Tibial artery (tissue), 4 donors: Measurements from ENCODE around the gene SLAMF8.

Experiments
- DNase-seq, 2 donors: peaks; one replicate each; pipeline ENCODE4 v3.0.0-alpha.2; 2019
- H3K27ac ChIP-seq, 2 donors: fragments of 200-600 bp; sonication (generic) in 1 of 2; 1 replicate in 1 of 2; 2 replicates in 1 of 2; pipeline ENCODE4 v1.5.1; 2018 to 2019; ENCODE audit warnings: mild to moderate bottlenecking in 1 of 2
- H3K27me3 ChIP-seq, 2 donors: fragments of 200-600 bp; sonication (generic) in 1 of 2; one replicate each; pipeline versions ENCODE4 v1.5.1 to v1.6.0; 2016 to 2019
- H3K36me3 ChIP-seq, 3 donors: fragments of 200-600 bp; sonication (generic) in 2 of 3; one replicate each; pipeline ENCODE4 v1.5.1; 2016 to 2019; ENCODE audit warnings: mild to moderate bottlenecking in 2 of 3
- H3K4me1 ChIP-seq, 4 donors: fragments of 200-600 bp; sonication (generic) in 2 of 4; 1 replicate in 3 of 4; 2 replicates in 1 of 4; pipeline ENCODE4 v1.5.1; 2016 to 2019
- H3K4me3 ChIP-seq, 2 donors: fragments of 200-600 bp; sonication (generic) in 1 of 2; 1 replicate in 1 of 2; 2 replicates in 1 of 2; pipeline ENCODE4 v1.5.1; 2018 to 2019; ENCODE audit warnings: mild to moderate bottlenecking in 2 of 2
- H3K9me3 ChIP-seq, 3 donors: fragments of 200-600 bp; sonication (generic) in 1 of 3; one replicate each; pipeline ENCODE4 v1.5.1; 2016 to 2019
- intact Hi-C: fragments of 100-400 bp; cut with DNase I; formaldehyde crosslinking; loops from one replicate; pipeline ENCODE4 v1.15.0; 2023; ENCODE audit warnings: low total_unique reads
- TF ChIP-seq, protein P1 (sequence below), 2 experiments: fragments of 200-600 bp in 1 of 2; fragments of 450-650 bp in 1 of 2; IDR thresholded peaks; one replicate each; pipeline ENCODE4 v1.5.1; 2017 to 2019; ENCODE audit warnings: antibody characterized with exemption in 2 of 2, mild to moderate bottlenecking in 1 of 2, moderate library complexity in 1 of 2

The SLAMF8 gene

DNA sequence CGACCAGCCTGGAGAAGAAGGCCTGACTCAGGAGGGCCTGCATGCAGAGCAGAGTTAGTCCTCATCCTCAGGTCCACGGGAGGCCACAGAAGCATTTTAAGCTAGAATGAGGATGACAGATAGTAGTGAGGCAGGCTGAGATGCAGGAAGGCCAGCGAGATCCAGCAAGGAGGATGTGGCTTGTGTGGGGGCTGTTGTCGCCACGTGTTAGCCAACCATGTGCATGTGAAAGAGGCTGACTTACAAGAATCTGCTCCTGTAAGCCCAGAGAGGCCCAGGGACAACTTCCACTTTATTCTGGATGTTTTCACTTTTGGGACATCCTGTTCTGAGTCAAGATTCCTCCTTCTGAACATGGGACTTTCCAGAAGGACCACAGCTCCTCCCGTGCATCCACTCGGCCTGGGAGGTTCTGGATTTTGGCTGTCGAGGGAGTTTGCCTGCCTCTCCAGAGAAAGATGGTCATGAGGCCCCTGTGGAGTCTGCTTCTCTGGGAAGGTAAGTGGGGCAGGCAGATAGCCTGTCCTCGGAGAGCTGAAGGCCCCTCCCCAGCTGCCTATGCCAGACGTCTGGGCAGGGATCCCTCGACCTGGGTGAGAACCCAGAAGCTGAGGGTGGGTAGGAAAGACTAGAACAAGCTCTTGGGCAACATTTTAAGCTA, at the start of gene SLAMF8:
Gene SLAMF8 (plus strand): TSS at position 433 of the 661 bp plus-strand sequence. CDS start 26 bp downstream, at position 459.
- no peak within 1 kb of the TSS for H3K27ac ChIP-seq
- intact Hi-C loops = no loop called here
- no peak within 1 kb of the TSS for H3K4me3 ChIP-seq
- H3K9me3 ChIP-seq = no peaks in the 10 kb centered on the region
- no peaks in the 10 kb centered on the region for H3K36me3 ChIP-seq
- TF ChIP-seq, protein P1, sequence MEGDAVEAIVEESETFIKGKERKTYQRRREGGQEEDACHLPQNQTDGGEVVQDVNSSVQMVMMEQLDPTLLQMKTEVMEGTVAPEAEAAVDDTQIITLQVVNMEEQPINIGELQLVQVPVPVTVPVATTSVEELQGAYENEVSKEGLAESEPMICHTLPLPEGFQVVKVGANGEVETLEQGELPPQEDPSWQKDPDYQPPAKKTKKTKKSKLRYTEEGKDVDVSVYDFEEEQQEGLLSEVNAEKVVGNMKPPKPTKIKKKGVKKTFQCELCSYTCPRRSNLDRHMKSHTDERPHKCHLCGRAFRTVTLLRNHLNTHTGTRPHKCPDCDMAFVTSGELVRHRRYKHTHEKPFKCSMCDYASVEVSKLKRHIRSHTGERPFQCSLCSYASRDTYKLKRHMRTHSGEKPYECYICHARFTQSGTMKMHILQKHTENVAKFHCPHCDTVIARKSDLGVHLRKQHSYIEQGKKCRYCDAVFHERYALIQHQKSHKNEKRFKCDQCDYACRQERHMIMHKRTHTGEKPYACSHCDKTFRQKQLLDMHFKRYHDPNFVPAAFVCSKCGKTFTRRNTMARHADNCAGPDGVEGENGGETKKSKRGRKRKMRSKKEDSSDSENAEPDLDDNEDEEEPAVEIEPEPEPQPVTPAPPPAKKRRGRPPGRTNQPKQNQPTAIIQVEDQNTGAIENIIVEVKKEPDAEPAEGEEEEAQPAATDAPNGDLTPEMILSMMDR (IDR thresholded peaks at IDR 0.05) = no peak
- DNase-seq = peak; percentile 61 to 73
- peaks cover 0 to 11% of the 10 kb centered on the region in 2 donors for H3K27me3 ChIP-seq
- no peaks in the 10 kb centered on the region for H3K4me1 ChIP-seq

DNA sequence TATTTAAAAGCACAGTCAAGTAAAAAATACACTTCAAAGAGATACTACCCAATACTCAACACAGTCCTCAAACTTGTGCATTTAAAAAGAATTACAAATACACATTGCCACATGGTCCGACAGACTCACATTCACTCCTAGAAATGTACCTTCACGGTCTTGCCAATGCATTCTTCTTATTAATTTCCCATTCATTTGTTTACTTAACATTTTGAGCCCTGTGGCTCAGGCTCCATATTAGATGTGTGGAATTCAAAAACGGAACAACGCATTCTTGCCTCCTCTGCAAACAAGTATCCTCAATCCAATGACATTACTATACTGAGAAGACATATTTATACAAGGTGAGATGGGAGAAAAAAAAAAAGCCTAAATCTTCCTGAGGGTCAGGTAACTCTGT, 48.4 kb upstream of the SLAMF8 start:
- no peaks in the 10 kb centered on the region for H3K36me3 ChIP-seq
- H3K27ac ChIP-seq = no peak overlapping the region
- no peaks in the 10 kb centered on the region for H3K9me3 ChIP-seq
- H3K4me1 ChIP-seq = peaks cover 0 to 15% (median 10%) of the 10 kb centered on the region in 4 donors
- TF ChIP-seq, protein P1 (IDR thresholded peaks at IDR 0.05) = no peak
- no peak overlapping the region for H3K4me3 ChIP-seq
- intact Hi-C loops = no loop called here
- peaks cover 0 to 1% of the 10 kb centered on the region in 2 donors for H3K27me3 ChIP-seq
- DNase-seq = no peak

DNA sequence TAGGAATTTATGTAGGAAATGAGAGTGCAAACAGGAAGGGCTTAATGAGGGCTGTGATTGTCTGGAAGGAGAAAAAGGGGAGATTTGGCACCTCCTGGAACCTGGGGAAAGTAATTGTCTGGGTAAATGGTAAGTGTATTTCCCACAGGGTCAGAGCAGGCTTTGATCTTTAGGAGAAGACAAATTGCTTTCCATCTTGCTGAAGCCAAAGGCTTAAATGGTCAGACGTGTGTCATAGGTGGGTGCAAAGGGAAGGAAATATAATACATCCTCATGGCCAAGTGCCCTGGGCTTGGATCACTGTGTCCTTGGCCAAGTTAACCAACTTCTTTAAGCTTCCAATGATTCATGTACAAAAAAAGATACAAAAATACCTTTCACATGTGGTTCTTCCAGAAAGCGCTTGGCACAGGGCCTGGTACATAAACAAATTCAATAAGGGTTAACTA, 47.2 kb upstream of the SLAMF8 start:
- H3K27ac ChIP-seq = peak overlapping the region in 1 of 2 donors; percentile 81
- no peak overlapping the region for H3K4me3 ChIP-seq
- TF ChIP-seq, protein P1 (IDR thresholded peaks at IDR 0.05) = no peak
- H3K4me1 ChIP-seq = peaks cover 0 to 15% (median 10%) of the 10 kb centered on the region in 4 donors
- DNase-seq = peak in 1 of 2 donors; percentile 31
- H3K9me3 ChIP-seq = no peaks in the 10 kb centered on the region
- no peaks in the 10 kb centered on the region for H3K36me3 ChIP-seq
- intact Hi-C loops = no loop called here
- no peaks in the 10 kb centered on the region for H3K27me3 ChIP-seq

DNA sequence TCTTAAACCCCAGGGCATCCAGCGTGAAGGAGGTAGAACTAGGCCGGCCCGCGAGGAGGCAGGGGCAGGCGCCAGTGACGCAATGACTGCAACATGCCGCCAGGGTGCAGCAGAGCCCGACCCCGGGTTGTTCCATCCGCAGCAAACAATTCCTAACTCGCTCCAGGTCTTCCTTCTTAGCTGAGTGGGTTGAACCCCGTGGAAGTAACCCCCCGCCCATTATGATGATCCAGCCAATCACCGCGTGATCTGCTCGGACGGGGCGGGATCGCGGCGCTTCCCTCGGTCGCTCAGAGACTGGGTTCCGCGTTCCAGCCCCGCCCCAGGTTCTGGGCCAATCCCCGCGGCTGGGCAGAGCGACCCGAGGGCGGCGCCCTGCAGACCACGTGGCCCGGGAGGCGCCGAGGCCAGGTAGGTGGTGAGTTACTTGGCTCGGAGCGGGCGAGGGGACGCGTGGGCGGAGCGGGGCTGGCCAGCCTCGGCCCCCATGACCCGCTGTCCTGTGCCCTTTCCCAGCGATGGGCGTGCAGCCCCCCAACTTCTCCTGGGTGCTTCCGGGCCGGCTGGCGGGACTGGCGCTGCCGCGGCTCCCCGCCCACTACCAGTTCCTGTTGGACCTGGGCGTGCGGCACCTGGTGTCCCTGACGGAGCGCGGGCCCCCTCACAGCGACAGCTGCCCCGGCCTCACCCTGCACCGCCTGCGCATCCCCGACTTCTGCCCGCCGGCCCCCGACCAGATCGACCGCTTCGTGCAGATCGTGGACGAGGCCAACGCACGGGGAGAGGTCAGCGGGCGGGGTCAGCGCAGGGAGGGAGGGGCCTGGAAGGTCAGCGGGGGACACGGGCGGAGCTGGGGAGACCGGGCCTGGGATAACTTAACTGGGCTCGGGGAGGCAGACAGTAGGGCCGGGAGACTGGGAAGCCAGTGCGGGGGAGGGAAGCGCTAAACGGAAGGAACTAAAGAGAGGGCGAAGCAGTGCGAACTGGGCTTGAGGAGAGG, 45.8 kb upstream of the SLAMF8 start, which contains the start of gene DUSP23:
Gene DUSP23 (plus strand): TSS at position 380 of the 1,000 bp plus-strand sequence. CDS start 139 bp downstream, at position 519.
- peak within 1 kb of the TSS; percentile 71 to 81 for H3K27ac ChIP-seq
- H3K36me3 ChIP-seq = no peaks in the 10 kb centered on the region
- TF ChIP-seq, protein P1 (IDR thresholded peaks at IDR 0.05) = peak; percentile 90 to 96
- intact Hi-C loops = loop anchor here (5.0 to 10.0 kb wide), 2 partner anchors 111 to 254 kb away; partner anchors contain the start of gene PIGM
- peak within 1 kb of the TSS; percentile 82 to 87 for H3K4me3 ChIP-seq
- H3K4me1 ChIP-seq = peaks cover 0 to 15% (median 10%) of the 10 kb centered on the region in 4 donors
- peak; percentile 96 to 99 for DNase-seq
- H3K9me3 ChIP-seq = no peaks in the 10 kb centered on the region
- H3K27me3 ChIP-seq = no peaks in the 10 kb centered on the region

DNA sequence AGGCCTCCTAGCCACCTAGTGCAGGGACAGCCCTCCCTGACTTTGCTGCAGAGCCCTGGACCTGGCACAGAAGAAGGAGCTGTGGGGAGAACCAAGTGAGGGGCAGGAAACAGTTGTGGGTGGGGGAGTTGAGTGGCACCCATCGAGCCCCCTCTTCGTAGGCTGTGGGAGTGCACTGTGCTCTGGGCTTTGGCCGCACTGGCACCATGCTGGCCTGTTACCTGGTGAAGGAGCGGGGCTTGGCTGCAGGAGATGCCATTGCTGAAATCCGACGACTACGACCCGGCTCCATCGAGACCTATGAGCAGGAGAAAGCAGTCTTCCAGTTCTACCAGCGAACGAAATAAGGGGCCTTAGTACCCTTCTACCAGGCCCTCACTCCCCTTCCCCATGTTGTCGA, 44.7 kb upstream of the SLAMF8 start:
- H3K4me1 ChIP-seq = peaks cover 0 to 15% (median 10%) of the 10 kb centered on the region in 4 donors
- intact Hi-C loops = loop anchor here (5.0 to 10.0 kb wide), 2 partner anchors 110 to 253 kb away; partner anchors contain the start of gene PIGM
- no peaks in the 10 kb centered on the region for H3K27me3 ChIP-seq
- TF ChIP-seq, protein P1 (IDR thresholded peaks at IDR 0.05) = no peak
- no peaks in the 10 kb centered on the region for H3K36me3 ChIP-seq
- peak overlapping the region in 1 of 2 donors; percentile 87 for H3K4me3 ChIP-seq
- H3K27ac ChIP-seq = peak overlapping the region in 1 of 2 donors; percentile 81
- no peak for DNase-seq
- no peaks in the 10 kb centered on the region for H3K9me3 ChIP-seq
